H9 (cell line): Measurements from ENCODE around the gene PRPS2. TPM values are rescaled to one million over a fixed set of nuclear protein-coding genes. Genes with fewer than 3 reads are reported as not detected.

Experiments used
- DNase-seq: peaks from one replicate; pipeline ENCODE4 v3.0.0-alpha.2; 2017
- H2AFZ ChIP-seq: one replicate; pipeline ENCODE4 v1.6.1; 2013; ENCODE audit warnings: mild to moderate bottlenecking, low read length, control low read depth, moderate library complexity
- H2AK5ac ChIP-seq: 2 replicates; pipeline ENCODE4 v1.6.1; 2013; ENCODE audit warnings: low read length, control low read depth, mixed read lengths; ENCODE audit not compliant: insufficient read length
- H2BK120ac ChIP-seq: one replicate; pipeline ENCODE4 v1.6.1; 2013; ENCODE audit warnings: low read depth, mild to moderate bottlenecking, low read length, control low read depth, inconsistent platforms; ENCODE audit not compliant: poor library complexity, severe bottlenecking
- H2BK12ac ChIP-seq: 2 replicates; pipeline ENCODE4 v1.6.1; 2013; ENCODE audit warnings: low read length, control low read depth, mixed read lengths, low read depth; ENCODE audit not compliant: insufficient read length
- H2BK15ac ChIP-seq: 2 replicates; pipeline ENCODE4 v1.6.1; 2013; ENCODE audit warnings: low read depth, low read length, control low read depth
- H2BK20ac ChIP-seq: one replicate; pipeline ENCODE4 v1.6.1; 2013; ENCODE audit warnings: low read depth, mild to moderate bottlenecking, low read length, control low read depth, inconsistent platforms; ENCODE audit not compliant: poor library complexity, severe bottlenecking
- H2BK5ac ChIP-seq: 2 replicates; pipeline ENCODE4 v1.6.1; 2013; ENCODE audit warnings: low read length, control low read depth, mixed read lengths; ENCODE audit not compliant: insufficient read length
- H3K14ac ChIP-seq: 2 replicates; pipeline ENCODE4 v1.6.1; 2013; ENCODE audit warnings: low read length, control low read depth; ENCODE audit not compliant: insufficient read depth
- H3K18ac ChIP-seq: 2 replicates; pipeline ENCODE4 v1.6.1; 2013; ENCODE audit warnings: low read depth, mild to moderate bottlenecking, mixed read lengths, low read length, control low read depth; ENCODE audit not compliant: insufficient read length
- H3K23ac ChIP-seq: 2 replicates; pipeline ENCODE4 v1.6.1; 2013; ENCODE audit warnings: low read length, control low read depth, mixed read lengths, low read depth; ENCODE audit not compliant: insufficient read length
- H3K23me2 ChIP-seq: 2 replicates; pipeline ENCODE4 v1.6.1; 2013; ENCODE audit warnings: low read depth, mild to moderate bottlenecking, mixed read lengths, low read length, control low read depth; ENCODE audit not compliant: insufficient read length, poor library complexity, severe bottlenecking
- H3K27ac ChIP-seq: 2 replicates; pipeline ENCODE4 v1.5.1; 2013; ENCODE audit warnings: low read length, control low read depth, mixed read lengths, low read depth; ENCODE audit not compliant: insufficient read length
- H3K27me3 ChIP-seq: 2 replicates; pipeline ENCODE4 v1.6.1; 2013; ENCODE audit warnings: low read length, control low read depth, inconsistent platforms; ENCODE audit not compliant: insufficient read depth
- H3K4ac ChIP-seq: 2 replicates; pipeline ENCODE4 v1.6.1; 2013; ENCODE audit warnings: low read depth, mild to moderate bottlenecking, control low read depth, inconsistent platforms, low read length, moderate library complexity
- H3K4me1 ChIP-seq: 2 replicates; pipeline ENCODE4 v1.6.1; 2013; ENCODE audit warnings: low read length, control low read depth, inconsistent platforms; ENCODE audit not compliant: insufficient read depth
- H3K4me2 ChIP-seq: 2 replicates; pipeline ENCODE4 v1.6.1; 2013; ENCODE audit warnings: low read length, control low read depth, mixed read lengths; ENCODE audit not compliant: insufficient read length, insufficient read depth
- H3K56ac ChIP-seq: 2 replicates; pipeline ENCODE4 v1.6.1; 2013; ENCODE audit warnings: low read depth, mild to moderate bottlenecking, mixed read lengths, low read length, control low read depth; ENCODE audit not compliant: insufficient read length
- H3K79me1 ChIP-seq: 2 replicates; pipeline ENCODE4 v1.6.1; 2013; ENCODE audit warnings: low read depth, mild to moderate bottlenecking, moderate library complexity, low read length, control low read depth, inconsistent platforms; ENCODE audit not compliant: insufficient read depth, poor library complexity, severe bottlenecking
- H3K79me2 ChIP-seq: 2 replicates; pipeline ENCODE4 v1.6.1; 2013; ENCODE audit warnings: low read length, control low read depth, inconsistent platforms; ENCODE audit not compliant: insufficient read depth
- H3K9ac ChIP-seq: 2 replicates; pipeline ENCODE4 v1.6.1; 2013; ENCODE audit warnings: low read length, control low read depth, mixed read lengths; ENCODE audit not compliant: insufficient read length; ENCODE audit errors: extremely low read depth
- H3K9me3 ChIP-seq: one replicate; pipeline ENCODE4 v1.6.1; 2013; ENCODE audit warnings: low read depth, low read length, inconsistent platforms; ENCODE audit not compliant: control insufficient read depth
- H3T11ph ChIP-seq: one replicate; pipeline ENCODE4 v1.6.1; 2013; ENCODE audit warnings: mild to moderate bottlenecking, low read length, control low read depth, inconsistent platforms
- H4K20me1 ChIP-seq: one replicate; pipeline ENCODE4 v1.6.1; 2013; ENCODE audit not compliant: control insufficient read depth, insufficient read length, insufficient read depth
- H4K5ac ChIP-seq: 2 replicates; pipeline ENCODE4 v1.6.1; 2013; ENCODE audit warnings: low read depth, mild to moderate bottlenecking, mixed read lengths, low read length, control low read depth; ENCODE audit not compliant: insufficient read length
- H4K8ac ChIP-seq: replicated peaks from 2 replicates; pipeline ENCODE4 v1.6.1; 2013; ENCODE audit warnings: low read length, control low read depth, mixed read lengths, low read depth; ENCODE audit not compliant: insufficient read length
- H4K91ac ChIP-seq: 2 replicates; pipeline ENCODE4 v1.6.1; 2013; ENCODE audit warnings: low read depth, mild to moderate bottlenecking, moderate library complexity, mixed read lengths, low read length, control low read depth; ENCODE audit not compliant: insufficient read length
- H3K27ac Mint-ChIP-seq, 3 experiments: 2 replicates in 2 of 3; 3 replicates in 1 of 3; pipeline ENCODE4 v1.8.0; 2020 to 2021; ENCODE audit warnings: mixed read lengths in 3 of 3, mild to moderate bottlenecking in 1 of 3, moderate library complexity in 1 of 3
- H3K27me3 Mint-ChIP-seq: 2 replicates; pipeline ENCODE4 v1.8.0; 2021; ENCODE audit warnings: low read depth, mild to moderate bottlenecking, moderate library complexity, mixed read lengths
- H3K36me3 Mint-ChIP-seq, 3 experiments: 2 replicates in 2 of 3; 3 replicates in 1 of 3; pipeline ENCODE4 v1.8.0; 2020 to 2021; ENCODE audit warnings: low read depth in 3 of 3, mixed read lengths in 3 of 3; ENCODE audit not compliant: insufficient read depth in 1 of 3
- H3K4me1 Mint-ChIP-seq, 2 experiments: 2 replicates each; pipeline ENCODE4 v1.8.0; 2020; ENCODE audit warnings: mixed read lengths in 2 of 2
- H3K4me3 Mint-ChIP-seq, 2 experiments: 2 replicates in 1 of 2; 3 replicates in 1 of 2; pipeline ENCODE4 v1.8.0; 2020 to 2021; ENCODE audit warnings: mild to moderate bottlenecking in 2 of 2, mixed read lengths in 2 of 2, moderate library complexity in 1 of 2
- H3K9me3 Mint-ChIP-seq, 2 experiments: 2 replicates in 1 of 2; 3 replicates in 1 of 2; pipeline ENCODE4 v1.8.0; 2020; ENCODE audit warnings: mild to moderate bottlenecking in 2 of 2, mixed read lengths in 2 of 2, moderate library complexity in 1 of 2
- CTCF ChIP-seq: fragments of 200-600 bp; sonication (generic); conservative IDR thresholded peaks from 3 replicates; pipeline ENCODE4 v1.8.0; 2021; ENCODE audit warnings: antibody characterized with exemption, mild to moderate bottlenecking
- WGBS: extraction: QIAGEN DNeasy Blood & Tissue Kit; methylation state at CpG from one replicate; pipeline ENCODE4 v1.1.7; 2013; ENCODE audit warnings: missing lambda C conversion rate, low lambda C conversion rate, mixed read lengths; ENCODE audit not compliant: insufficient read length; ENCODE audit errors: extremely low coverage; 5-methylcytosine and 5-hydroxymethylcytosine counted together
- total RNA-seq: library from RNA; stranded (reverse); gene quantifications from 2 replicates; pipeline ENCODE4 v1.2.1, GENCODE V29; 2021

PRPS2 gene
- total RNA-seq, 1 experiment from 2014 or later: 28.0 TPM

GRCh38 chrX:12799118-12799517 is 7.9 kb downstream of the PRPS2 start:
- no peaks in the 10 kb centered on the region for H3K27me3 ChIP-seq
- no peak overlapping the region for H3K4ac ChIP-seq
- no peaks in the 10 kb centered on the region for H3K9me3 ChIP-seq
- H3K23ac ChIP-seq: no peak overlapping the region
- no peak overlapping the region for H3T11ph ChIP-seq
- H3K23me2 ChIP-seq: no peaks in the 10 kb centered on the region
- 0 out of 2 replicates have a peak, but pooled peaks cover 3% of the 10 kb centered on the region for H3K79me2 ChIP-seq
- no peak overlapping the region for H2BK15ac ChIP-seq
- H2AK5ac ChIP-seq: no peak overlapping the region
- H4K5ac ChIP-seq: no peak overlapping the region
- TF ChIP-seq CTCF: no peak
- H4K8ac ChIP-seq: no peak overlapping the region
- H3K79me1 ChIP-seq: no peaks in the 10 kb centered on the region
- H4K91ac ChIP-seq: no peak overlapping the region
- Mint-ChIP-seq H3K36me3 (peaks cover 34 to 69% (median 60%) of the 10 kb centered on the region in 3 experiments), H3K9me3 (peaks cover 70 to 73% of the 10 kb centered on the region in 2 experiments), H3K4me3 (no peak overlapping the region), H3K27me3 (no peaks in the 10 kb centered on the region), H3K4me1 (no peaks in the 10 kb centered on the region; a peak in 1 of 4 replicates), H3K27ac (no peak overlapping the region)
- no peak overlapping the region for H2BK20ac ChIP-seq
- no peak overlapping the region for H3K14ac ChIP-seq
- no peak overlapping the region for H2BK5ac ChIP-seq
- no peaks in the 10 kb centered on the region for H4K20me1 ChIP-seq
- H3K18ac ChIP-seq: no peak overlapping the region
- H2BK120ac ChIP-seq: no peak overlapping the region
- H2AFZ ChIP-seq: no peak overlapping the region
- no peak for DNase-seq
- H3K27ac ChIP-seq: no peak overlapping the region
- no peaks in the 10 kb centered on the region for H3K4me1 ChIP-seq
- no peak overlapping the region for H3K56ac ChIP-seq
- H2BK12ac ChIP-seq: no peak overlapping the region
- no CpG with 5 or more reads among the region's 13 CpGs for WGBS
- H3K4me2 ChIP-seq: no peak overlapping the region
- H3K9ac ChIP-seq: no peak overlapping the region
